Activated naive CD8-positive, alpha-beta T cell treated with anti-CD3 and anti-CD28 coated beads for 36 hours (primary cell): ENCODE results near the gene KRTAP13-1. TPM values are rescaled to one million over a fixed set of nuclear protein-coding genes. Genes with fewer than 3 reads are reported as not detected.
A peak's percentile ranks its signal among the peaks of the same experiment; 100 is the strongest.

ENCODE experiments used
- DNase-seq: peaks from one replicate; pipeline ENCODE4 v3.0.0; 2021
- H3K27ac Mint-ChIP-seq: one replicate; pipeline ENCODE4 v1.8.0; 2022; ENCODE audit warnings: mild to moderate bottlenecking, moderate library complexity, mixed read lengths
- H3K27me3 Mint-ChIP-seq: one replicate; pipeline ENCODE4 v1.8.0; 2022; ENCODE audit warnings: mild to moderate bottlenecking, mixed read lengths
- H3K36me3 Mint-ChIP-seq: one replicate; pipeline ENCODE4 v1.8.0; 2021; ENCODE audit warnings: mild to moderate bottlenecking, mixed read lengths
- H3K4me1 Mint-ChIP-seq: one replicate; pipeline ENCODE4 v1.8.0; 2021; ENCODE audit warnings: mixed read lengths
- H3K4me3 Mint-ChIP-seq: one replicate; pipeline ENCODE4 v1.8.0; 2022; ENCODE audit warnings: mild to moderate bottlenecking, moderate library complexity, mixed read lengths
- H3K9me3 Mint-ChIP-seq: one replicate; pipeline ENCODE4 v1.8.0; 2022; ENCODE audit warnings: mixed read lengths
- total RNA-seq, 2 experiments: library from RNA; stranded (reverse); gene quantifications; one replicate each; pipeline ENCODE4 v1.2.3, GENCODE V29; 2021

KRTAP13-1 gene, protein sequence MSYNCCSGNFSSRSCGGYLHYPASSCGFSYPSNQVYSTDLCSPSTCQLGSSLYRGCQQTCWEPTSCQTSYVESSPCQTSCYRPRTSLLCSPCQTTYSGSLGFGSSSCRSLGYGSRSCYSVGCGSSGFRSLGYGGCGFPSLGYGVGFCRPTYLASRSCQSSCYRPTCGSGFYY
- not detected for total RNA-seq

DNA sequence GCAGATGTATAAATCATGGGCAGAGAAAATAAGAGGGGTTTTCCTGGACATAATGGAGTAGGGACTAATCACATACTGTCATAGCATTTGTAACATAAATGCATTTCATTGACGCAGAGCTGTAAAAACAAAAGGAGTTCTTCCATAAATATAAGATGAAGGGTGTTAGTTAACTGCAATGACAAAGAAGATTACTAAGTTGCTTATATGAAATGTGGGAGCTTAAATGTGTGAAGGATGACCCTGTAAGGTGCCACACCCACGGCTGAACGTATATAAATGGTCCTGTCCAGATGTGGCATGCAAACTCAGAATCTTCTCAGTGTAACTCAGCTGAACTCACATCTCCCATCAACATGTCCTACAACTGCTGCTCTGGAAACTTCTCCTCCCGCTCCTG lies at the start of gene KRTAP13-1:
Gene KRTAP13-1, plus strand, starts transcription at position 301 of the 400 bp plus-strand sequence. Its CDS starts 56 bp downstream, at position 357.
- Mint-ChIP-seq H3K9me3 (no peaks in the 10 kb centered on the region), H3K27me3 (no peaks in the 10 kb centered on the region), H3K4me1 (no peaks in the 10 kb centered on the region), H3K27ac (no peak within 1 kb of the TSS), H3K36me3 (no peaks in the 10 kb centered on the region), H3K4me3 (no peak within 1 kb of the TSS)
- no peak for DNase-seq

DNA sequence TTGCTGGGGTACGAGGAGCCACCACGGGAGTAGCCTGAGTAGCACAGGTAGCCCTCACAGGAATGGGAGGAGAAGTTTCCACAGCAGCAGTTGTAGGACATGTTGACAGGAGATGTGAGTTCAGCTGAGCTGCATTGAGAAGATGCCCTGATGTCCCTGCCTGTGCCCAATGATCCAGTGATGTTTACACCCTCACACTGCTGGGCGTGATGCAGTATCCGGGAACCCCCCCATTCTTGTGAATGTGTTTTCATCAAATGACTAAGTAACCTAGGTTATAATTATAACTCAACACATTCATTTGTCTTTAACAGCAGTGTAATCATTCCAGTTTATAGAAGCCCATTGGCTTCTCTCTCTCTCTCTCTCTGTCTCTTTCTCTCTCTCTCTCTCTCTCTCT lies 47.3 kb upstream of the KRTAP13-1 start, which contains the start of gene KRTAP23-1:
Gene KRTAP23-1, minus strand, starts transcription at position 101 of the 400 bp plus-strand sequence. Its CDS starts 0 bp downstream, at position 101.
- Mint-ChIP-seq H3K4me3 (no peak within 1 kb of the TSS), H3K9me3 (no peaks in the 10 kb centered on the region), H3K4me1 (no peaks in the 10 kb centered on the region), H3K27me3 (no peaks in the 10 kb centered on the region), H3K27ac (no peak within 1 kb of the TSS), H3K36me3 (no peaks in the 10 kb centered on the region)
- no peak for DNase-seq

DNA sequence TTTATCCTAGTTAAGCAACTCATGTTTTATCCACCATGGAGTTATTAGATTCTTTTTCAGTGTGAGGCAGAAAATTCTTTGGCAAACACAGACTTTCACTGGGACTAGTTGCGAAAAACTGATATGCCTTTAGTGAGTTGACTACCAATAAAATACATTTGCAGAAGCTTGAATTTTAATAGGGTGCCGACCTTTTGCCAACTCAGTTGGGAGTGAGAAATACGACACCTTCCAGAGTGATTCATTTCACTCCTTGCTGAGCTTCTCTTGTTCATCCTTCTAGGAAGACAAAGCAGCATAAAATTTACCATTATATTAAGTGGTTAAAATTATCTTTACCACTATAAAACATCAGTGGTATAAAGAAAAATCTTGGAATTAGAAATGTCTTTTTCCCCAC lies 46.3 kb upstream of the KRTAP13-1 start:
- peaks cover 4% of the 10 kb centered on the region for H3K27me3 Mint-ChIP-seq
- H3K9me3 Mint-ChIP-seq, result no peaks in the 10 kb centered on the region
- no peaks in the 10 kb centered on the region for H3K4me1 Mint-ChIP-seq
- no peaks in the 10 kb centered on the region for H3K36me3 Mint-ChIP-seq
- no peak overlapping the region for H3K4me3 Mint-ChIP-seq
- H3K27ac Mint-ChIP-seq, result no peak overlapping the region
- no peak for DNase-seq

DNA sequence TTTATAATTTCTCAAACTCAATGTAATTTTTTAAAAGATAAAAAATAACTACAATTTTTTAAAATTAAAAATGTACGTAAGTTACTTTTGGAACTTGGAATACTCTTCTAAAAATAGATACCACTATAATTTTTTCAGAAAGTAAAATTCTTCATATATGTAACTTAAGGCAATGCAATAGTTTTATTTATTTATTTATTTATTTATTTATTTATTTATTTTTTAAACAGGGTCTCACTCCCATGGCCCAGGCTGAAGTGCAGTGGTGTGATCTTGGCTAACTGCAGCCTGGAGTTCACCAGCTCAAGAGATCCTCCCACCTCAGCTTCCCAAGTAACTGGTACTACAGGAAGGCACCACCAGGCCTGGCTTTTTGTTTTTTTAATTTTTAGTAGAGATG lies 44.3 kb upstream of the KRTAP13-1 start:
- no peak for DNase-seq
- Mint-ChIP-seq H3K4me1 (no peaks in the 10 kb centered on the region), H3K4me3 (no peak overlapping the region), H3K27ac (no peak overlapping the region), H3K9me3 (no peaks in the 10 kb centered on the region), H3K27me3 (peaks cover 11% of the 10 kb centered on the region), H3K36me3 (no peaks in the 10 kb centered on the region)

DNA sequence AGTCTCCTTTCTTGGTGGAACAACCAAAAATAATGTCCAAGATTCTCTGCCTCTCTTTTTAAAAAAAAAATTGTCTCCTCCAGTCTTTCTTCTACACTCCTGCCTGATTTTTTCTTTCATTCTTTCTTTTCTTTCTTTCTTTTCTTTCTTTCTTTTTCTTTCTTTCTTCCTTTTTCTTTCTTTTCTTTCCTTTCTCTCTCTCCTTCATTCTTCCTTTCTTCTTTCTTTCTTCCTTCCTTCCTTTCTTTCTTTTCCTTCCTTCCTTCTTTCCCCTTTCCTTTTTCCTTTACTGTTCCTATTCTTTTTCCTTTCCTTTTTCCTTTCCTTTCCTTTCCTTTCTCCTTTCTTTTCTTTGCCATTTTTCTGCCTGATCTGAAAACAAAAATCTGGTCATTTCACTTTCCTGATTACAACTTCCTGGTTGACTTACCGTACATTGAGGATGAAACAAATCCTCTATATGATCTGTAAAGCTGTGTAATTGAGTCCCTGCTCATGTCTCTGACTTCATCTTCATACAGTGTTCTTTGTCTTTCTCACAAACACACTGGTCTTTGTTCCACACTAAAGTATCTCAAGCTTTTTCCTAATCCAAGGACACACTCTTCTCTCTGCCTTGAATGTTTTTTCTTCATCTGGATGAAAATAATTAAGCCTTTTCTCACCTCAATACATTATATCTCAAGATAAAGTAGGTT lies 41.4 kb upstream of the KRTAP13-1 start:
- Mint-ChIP-seq H3K36me3 (no peaks in the 10 kb centered on the region), H3K4me3 (no peak overlapping the region), H3K9me3 (no peaks in the 10 kb centered on the region), H3K4me1 (no peaks in the 10 kb centered on the region), H3K27ac (no peak overlapping the region), H3K27me3 (peaks cover 13% of the 10 kb centered on the region)
- DNase-seq, result no peak

DNA sequence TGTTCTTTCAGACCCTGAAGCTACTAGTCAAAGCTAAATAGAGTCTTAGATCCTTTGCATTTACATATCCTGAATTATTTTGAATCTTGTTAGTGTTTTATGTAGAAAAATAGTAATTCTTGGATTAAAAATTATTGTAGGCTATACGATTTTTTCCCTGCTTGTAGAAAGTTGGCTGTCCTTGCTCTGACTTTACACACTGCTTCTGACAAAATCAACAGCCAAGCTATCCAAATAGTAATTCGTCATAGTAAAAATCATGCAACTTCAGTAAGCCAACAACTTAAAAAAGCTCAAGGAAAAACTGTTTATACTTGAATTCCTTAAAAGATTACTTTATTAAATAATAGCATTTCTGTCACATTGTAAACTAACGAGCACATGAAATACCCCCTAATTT lies 39.9 kb upstream of the KRTAP13-1 start:
- Mint-ChIP-seq H3K27me3 (peaks cover 13% of the 10 kb centered on the region), H3K27ac (no peak overlapping the region), H3K9me3 (no peaks in the 10 kb centered on the region), H3K4me1 (no peaks in the 10 kb centered on the region), H3K4me3 (no peak overlapping the region), H3K36me3 (no peaks in the 10 kb centered on the region)
- no peak for DNase-seq

DNA sequence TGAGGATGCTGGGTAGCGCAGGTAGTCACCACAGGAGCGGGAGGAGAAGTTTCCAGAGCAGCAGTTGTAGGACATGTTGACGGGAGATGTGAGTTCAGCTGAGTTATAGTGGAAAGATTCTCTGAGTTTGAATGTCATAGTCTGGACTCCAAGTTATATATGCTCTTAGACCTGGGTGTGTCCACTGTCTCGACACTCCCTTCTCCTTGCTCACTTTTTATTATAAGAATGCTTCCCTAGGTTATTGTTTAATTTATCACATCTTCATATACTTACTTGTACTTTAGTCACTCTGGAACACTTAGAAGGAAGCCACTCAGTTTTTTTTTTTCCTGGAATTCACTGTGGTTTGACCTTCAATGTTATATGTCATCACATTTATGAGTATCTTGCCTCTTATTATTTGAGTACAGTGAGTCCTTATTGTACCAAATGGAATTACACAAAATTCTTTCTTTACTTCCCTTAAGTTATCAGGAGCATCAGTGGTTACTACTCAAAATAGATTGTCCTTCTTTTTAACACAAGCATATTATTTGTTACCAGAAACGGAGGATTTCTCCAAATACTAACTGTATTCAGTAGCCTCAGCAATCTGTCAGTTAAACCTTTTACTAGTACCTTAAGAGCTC lies 23.6 kb upstream of the KRTAP13-1 start, which contains the start of gene KRTAP13-2:
Gene KRTAP13-2, minus strand, starts transcription at position 133 of the 632 bp plus-strand sequence. Its CDS starts 58 bp downstream, at position 75.
- no peak for DNase-seq
- Mint-ChIP-seq H3K27ac (no peak within 1 kb of the TSS), H3K36me3 (no peaks in the 10 kb centered on the region), H3K4me3 (no peak within 1 kb of the TSS), H3K9me3 (peaks cover 1% of the 10 kb centered on the region), H3K4me1 (no peaks in the 10 kb centered on the region), H3K27me3 (peaks cover 13% of the 10 kb centered on the region)

DNA sequence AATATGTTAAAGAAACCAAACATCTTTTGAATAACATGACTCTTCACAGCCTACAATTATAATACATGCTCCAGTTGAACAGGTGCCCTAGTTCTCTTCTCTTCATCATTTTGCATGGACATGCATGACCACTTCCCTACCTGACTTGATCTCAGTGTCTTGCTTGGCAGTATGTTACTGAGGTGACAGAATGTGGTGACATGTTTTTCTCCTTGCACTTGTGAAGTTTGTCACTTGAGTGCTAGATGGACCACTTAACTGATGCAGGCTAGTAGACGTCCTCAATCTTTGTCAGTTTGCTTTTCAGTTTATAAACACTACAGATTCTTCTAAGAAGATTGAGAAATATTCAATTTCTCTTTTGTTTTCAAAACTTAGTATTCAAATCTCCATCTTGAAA lies 13.6 kb upstream of the KRTAP13-1 start:
- Mint-ChIP-seq H3K9me3 (no peaks in the 10 kb centered on the region), H3K4me3 (no peak overlapping the region), H3K27ac (no peak overlapping the region), H3K36me3 (no peaks in the 10 kb centered on the region), H3K27me3 (no peaks in the 10 kb centered on the region), H3K4me1 (no peaks in the 10 kb centered on the region)
- no peak for DNase-seq

DNA sequence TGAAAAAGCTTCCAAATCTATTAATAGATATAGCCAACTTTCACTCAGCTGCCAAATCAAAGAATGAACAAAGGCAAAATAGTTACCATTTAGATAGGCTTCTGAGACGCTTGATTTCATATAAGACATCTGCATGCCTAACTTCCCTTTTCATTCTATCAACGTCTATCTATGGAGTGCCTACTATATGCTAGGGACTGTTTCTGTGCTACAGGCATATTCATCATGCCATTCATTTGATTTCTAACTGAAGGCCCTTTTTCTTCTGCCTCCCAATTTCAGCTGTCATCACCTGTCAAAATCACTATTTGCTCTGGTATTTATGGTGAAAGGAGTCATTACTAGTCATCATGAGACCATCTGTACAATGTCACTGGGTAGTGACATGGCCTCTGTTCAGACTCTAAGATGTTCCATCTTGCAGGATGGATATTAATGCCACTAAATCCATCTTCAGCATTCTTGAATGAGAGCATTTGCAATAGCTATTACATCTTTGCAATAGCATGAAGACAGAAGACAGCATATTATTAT lies 4.3 kb upstream of the KRTAP13-1 start:
- DNase-seq, result no peak
- H3K27me3 Mint-ChIP-seq, result no peaks in the 10 kb centered on the region
- H3K4me1 Mint-ChIP-seq, result no peaks in the 10 kb centered on the region
- peaks cover 3% of the 10 kb centered on the region for H3K9me3 Mint-ChIP-seq
- H3K36me3 Mint-ChIP-seq, result no peaks in the 10 kb centered on the region
- H3K4me3 Mint-ChIP-seq, result no peak overlapping the region
- H3K27ac Mint-ChIP-seq, result no peak overlapping the region

DNA sequence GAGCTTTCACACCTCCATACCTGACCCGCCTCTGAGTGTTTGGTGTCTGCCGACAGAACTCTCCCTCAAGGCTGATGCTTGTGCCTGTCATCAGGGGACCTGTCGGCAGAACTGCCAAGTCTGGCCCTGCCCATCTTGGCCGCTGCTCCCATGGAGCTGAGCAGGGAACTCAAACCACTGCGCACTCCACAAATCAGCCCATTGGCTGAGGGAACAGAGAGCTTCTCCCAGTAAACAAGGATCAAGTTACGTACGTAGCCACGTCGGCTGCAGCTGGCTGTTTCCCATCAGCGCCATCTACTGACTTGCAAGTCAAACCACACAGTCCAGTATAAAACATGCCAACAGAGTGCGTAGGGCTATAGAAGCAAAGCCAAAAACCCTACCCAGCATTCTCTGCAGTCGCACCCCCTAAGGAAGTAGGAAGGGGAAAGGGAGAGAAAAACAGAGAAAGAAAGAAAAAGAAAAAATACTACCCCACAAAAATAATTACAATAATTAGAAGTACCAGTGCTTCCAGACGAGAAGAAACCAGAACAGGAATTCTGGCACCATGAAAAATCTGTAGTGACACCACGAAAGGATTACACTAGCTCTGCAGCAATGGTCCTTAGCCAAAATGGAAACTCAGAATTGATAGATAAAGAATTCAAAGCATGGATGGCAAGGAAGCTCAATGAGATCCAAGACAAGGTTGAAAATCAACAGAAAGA lies 13.1 kb downstream of the KRTAP13-1 start:
- H3K4me1 Mint-ChIP-seq, result peaks cover 3% of the 10 kb centered on the region
- H3K9me3 Mint-ChIP-seq, result peaks cover 11% of the 10 kb centered on the region
- H3K36me3 Mint-ChIP-seq, result no peaks in the 10 kb centered on the region
- no peak overlapping the region for H3K27ac Mint-ChIP-seq
- no peak overlapping the region for H3K4me3 Mint-ChIP-seq
- peak; percentile 1 for DNase-seq
- H3K27me3 Mint-ChIP-seq, result peaks cover 9% of the 10 kb centered on the region

DNA sequence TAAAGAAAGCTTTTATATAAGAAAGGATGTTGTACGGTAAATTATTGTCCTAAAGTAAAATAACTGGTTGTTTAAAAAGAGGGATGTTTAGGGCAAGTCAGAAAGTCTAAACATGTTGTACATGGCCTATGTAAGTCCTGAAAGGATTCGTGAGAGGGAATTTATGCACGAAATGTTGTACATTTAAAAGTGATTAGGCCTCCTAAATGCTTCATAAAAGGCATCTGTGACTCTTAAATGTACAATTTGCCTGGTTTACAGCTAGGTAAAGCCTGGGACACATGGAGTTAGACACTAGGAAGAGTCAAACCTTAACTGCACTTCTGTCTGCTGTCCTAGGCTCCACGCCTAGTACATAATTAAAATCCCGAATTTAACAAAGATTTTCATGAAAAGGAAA lies 20.2 kb downstream of the KRTAP13-1 start:
- H3K27ac Mint-ChIP-seq, result no peak overlapping the region
- no peak for DNase-seq
- H3K36me3 Mint-ChIP-seq, result no peaks in the 10 kb centered on the region
- H3K4me3 Mint-ChIP-seq, result no peak overlapping the region
- H3K4me1 Mint-ChIP-seq, result no peaks in the 10 kb centered on the region
- no peaks in the 10 kb centered on the region for H3K27me3 Mint-ChIP-seq
- peaks cover 2% of the 10 kb centered on the region for H3K9me3 Mint-ChIP-seq

DNA sequence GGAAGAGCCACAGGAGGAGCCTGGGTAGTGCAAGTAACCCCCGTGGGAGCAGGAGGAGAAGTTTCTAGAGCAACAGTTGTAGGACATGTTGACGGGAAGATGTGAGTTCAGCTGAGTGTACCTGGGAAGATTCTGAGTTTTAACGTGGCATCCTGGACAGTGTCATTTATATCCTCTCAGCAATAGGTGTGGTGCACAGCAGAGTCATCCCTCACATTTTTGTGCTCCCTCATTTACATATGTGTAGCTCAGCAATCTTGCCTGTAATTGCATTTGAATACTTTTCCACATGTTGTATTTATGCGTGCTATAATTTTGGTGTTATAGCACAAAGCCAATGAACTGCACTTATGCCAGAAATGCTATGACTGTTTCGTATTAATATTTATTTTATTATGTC lies 30.0 kb downstream of the KRTAP13-1 start, which contains the start of gene KRTAP13-3:
Gene KRTAP13-3, minus strand, starts transcription at position 101 of the 400 bp plus-strand sequence. Its CDS starts 14 bp downstream, at position 87.
- Mint-ChIP-seq H3K36me3 (no peaks in the 10 kb centered on the region), H3K4me1 (no peaks in the 10 kb centered on the region), H3K9me3 (no peaks in the 10 kb centered on the region), H3K27me3 (peaks cover 3% of the 10 kb centered on the region), H3K4me3 (no peak within 1 kb of the TSS), H3K27ac (no peak within 1 kb of the TSS)
- DNase-seq, result no peak

DNA sequence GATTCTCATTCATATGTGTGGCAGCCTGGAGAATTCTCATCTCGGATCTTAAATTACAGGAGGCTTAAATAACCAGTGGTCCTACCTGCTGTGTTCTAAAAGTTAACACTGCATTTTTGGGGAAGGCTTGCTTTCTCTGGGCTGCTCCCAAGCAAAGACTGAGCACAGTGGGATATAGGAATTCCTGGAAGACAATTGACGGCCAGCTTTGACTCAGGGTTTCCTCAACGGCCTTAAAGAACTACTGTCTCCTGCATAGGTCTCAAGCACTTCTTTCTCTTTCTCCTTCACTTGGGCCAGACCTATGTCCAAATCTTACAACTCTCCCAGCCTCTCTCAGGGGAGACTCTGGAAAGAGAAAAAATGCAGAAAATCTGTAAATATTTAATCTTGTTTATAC lies 30.9 kb downstream of the KRTAP13-1 start:
- Mint-ChIP-seq H3K27ac (no peak overlapping the region), H3K27me3 (peaks cover 3% of the 10 kb centered on the region), H3K9me3 (no peaks in the 10 kb centered on the region), H3K4me1 (no peaks in the 10 kb centered on the region), H3K36me3 (no peaks in the 10 kb centered on the region), H3K4me3 (no peak overlapping the region)
- no peak for DNase-seq

DNA sequence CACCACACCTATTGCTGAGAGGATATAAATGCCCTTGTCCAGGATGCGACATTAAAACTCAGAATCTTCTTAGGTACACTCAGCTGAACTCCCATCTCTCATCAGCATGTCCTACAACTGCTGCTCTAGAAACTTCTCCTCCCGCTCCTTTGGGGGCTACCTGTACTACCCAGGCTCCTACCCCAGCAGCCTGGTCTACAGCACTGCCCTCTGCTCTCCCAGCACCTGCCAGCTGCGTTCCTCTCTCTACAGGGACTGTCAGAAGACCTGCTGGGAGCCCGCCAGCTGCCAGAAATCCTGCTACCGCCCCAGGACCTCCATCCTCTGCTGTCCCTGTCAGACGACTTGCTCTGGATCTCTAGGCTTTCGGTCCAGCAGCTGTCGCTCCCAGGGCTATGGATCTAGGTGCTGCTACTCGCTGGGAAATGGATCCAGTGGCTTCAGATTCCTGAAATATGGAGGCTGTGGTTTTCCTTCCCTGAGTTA lies 34.4 kb downstream of the KRTAP13-1 start, which contains the start of gene KRTAP13-4:
Gene KRTAP13-4, plus strand, starts transcription at position 51 of the 486 bp plus-strand sequence. Its CDS starts 56 bp downstream, at position 107.
- Mint-ChIP-seq H3K27me3 (peaks cover 5% of the 10 kb centered on the region), H3K4me3 (no peak within 1 kb of the TSS), H3K27ac (no peak within 1 kb of the TSS), H3K9me3 (no peaks in the 10 kb centered on the region), H3K4me1 (no peaks in the 10 kb centered on the region), H3K36me3 (no peaks in the 10 kb centered on the region)
- DNase-seq, result no peak
